ENCODE measurements around the gene TEX19. TPM values are rescaled to one million over a fixed set of nuclear protein-coding genes. Genes with fewer than 3 reads are reported as not detected.

Gene TEX19
- total RNA-seq, 2 experiments from 2014 or later = not detected

DNA sequence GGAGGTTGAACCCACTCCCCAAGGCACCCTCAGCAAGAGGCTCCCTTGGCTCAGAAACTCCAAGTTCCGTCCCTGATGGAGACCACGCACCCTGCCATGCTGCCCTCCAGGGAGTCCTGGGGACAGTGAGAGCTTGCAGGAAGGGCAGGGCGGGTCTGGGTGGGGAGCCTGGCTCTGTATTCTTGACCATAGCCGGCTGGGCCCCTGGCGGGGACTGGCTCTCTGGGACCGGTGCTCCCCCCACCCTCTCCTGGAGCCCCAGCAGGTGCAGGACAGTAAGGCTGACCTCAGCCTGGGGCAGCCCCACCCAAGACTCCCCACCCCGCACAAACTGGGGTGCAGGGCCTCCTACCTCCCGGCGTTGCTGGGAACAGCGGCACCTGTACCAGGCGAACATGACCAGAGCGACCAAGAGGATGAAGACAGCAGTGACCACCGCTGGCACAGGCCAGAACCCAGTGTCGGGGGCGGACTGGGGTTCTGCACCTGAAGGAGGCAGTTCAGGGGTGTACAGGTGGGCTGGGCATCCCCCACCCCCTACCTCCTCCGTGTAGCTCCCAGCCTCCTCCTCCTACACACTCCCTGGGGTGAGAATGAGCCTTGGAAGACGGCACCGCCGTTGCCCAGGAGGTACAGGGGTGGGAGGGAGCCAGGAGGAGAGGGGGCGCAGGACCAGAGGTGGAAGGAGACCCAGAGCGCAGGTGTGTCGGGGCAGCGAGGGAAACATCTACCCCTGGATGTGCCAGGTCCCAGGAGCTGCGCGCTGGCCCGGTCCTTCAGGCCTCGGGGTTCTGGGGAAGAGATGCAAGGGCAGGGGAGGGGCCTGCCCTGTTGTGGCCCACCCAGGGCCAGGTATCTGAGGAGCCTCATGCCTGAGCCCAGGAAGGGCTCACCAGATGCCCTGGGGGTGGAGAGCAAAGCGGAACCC, 36.3 kb upstream of the TEX19 start:
- peak overlapping the region; percentile 98 for H3K27ac Mint-ChIP-seq
- POLR2A ChIA-PET = interaction anchor here (1.3 to 4.0 kb wide), 7 partner anchors 10 to 82 kb away, joined by 3 to 22 read pairs (median 9); partner anchors contain the start of genes CSNK1D and SECTM1

DNA sequence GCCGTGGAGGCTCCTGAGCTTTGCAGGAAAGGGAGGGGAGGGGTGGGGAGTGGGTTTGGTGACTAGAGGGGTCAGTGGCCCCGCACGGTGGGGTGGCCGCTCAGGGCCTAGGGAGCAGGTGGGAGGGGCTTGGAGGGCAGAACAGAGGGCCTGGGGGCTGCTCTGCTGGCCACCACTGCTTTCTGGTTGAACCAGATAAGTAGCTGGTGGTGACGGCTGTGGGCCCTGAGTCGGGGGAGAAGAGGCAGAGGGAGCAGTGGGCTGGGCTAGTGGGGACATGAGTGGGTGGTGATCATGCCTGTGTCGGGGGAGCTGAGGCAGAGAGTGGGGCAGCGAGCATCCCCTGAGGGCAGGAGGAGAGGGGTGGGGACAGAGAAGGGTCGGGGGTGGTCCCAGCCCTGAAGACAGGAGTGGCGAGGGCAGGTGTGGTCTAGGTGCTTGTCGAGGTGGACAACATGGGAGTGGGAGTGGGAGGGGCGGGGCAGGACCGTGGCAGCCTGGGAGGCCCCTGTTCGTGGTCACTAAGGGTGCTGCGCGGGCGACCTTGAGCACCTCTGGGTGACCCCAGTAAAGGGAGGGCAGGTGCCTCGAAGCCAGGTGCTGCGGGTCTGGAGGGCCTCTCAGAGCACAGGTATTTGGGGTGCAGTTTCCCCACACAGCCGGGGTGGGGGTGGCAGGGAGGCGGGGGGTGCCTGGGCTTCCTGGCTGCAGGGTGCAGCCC, 35.4 kb upstream of the TEX19 start:
- peaks cover 5% of the 10 kb centered on the region for H3K36me3 Mint-ChIP-seq (ENCODE audit: low read depth)
- DNase-seq = no peak
- H3K4me3 Mint-ChIP-seq = peak overlapping the region; percentile 42
- ChIA-PET POLR2A (interaction anchor here (2.3 to 4.0 kb wide), 2 partner anchors 22 to 50 kb away, joined by 9 to 16 read pairs; partner anchors contain the start of gene CSNK1D), CTCF (interaction anchor here (1.2 to 3.5 kb wide), 4 partner anchors 9 to 88 kb away, joined by 3 to 10 read pairs (median 6); partner anchors contain the start of gene SECTM1)
- H3K4me1 Mint-ChIP-seq (ENCODE audit: low read depth) = peaks cover 32% of the 10 kb centered on the region
- intact Hi-C loops (cut with micrococcal nuclease) = loop anchor here (5.0 kb wide), 1 partner anchor 81 kb away; no protein-coding TSS in a partner anchor
- TF ChIP-seq, protein P1, sequence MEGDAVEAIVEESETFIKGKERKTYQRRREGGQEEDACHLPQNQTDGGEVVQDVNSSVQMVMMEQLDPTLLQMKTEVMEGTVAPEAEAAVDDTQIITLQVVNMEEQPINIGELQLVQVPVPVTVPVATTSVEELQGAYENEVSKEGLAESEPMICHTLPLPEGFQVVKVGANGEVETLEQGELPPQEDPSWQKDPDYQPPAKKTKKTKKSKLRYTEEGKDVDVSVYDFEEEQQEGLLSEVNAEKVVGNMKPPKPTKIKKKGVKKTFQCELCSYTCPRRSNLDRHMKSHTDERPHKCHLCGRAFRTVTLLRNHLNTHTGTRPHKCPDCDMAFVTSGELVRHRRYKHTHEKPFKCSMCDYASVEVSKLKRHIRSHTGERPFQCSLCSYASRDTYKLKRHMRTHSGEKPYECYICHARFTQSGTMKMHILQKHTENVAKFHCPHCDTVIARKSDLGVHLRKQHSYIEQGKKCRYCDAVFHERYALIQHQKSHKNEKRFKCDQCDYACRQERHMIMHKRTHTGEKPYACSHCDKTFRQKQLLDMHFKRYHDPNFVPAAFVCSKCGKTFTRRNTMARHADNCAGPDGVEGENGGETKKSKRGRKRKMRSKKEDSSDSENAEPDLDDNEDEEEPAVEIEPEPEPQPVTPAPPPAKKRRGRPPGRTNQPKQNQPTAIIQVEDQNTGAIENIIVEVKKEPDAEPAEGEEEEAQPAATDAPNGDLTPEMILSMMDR (IDR thresholded peaks at IDR 0.05) = no peak
- H3K27ac Mint-ChIP-seq = no peak overlapping the region
- no peaks in the 10 kb centered on the region for H3K9me3 Mint-ChIP-seq
- no peak for ATAC-seq
- no peaks in the 10 kb centered on the region for H3K27me3 Mint-ChIP-seq

More for the DNA sequence above, 36.3 kb upstream of the TEX19 start:
- intact Hi-C loops (cut with micrococcal nuclease) = loop anchor here (5.0 kb wide), 1 partner anchor 80 kb away; no protein-coding TSS in a partner anchor
- no peak for DNase-seq
- H3K27me3 Mint-ChIP-seq = no peaks in the 10 kb centered on the region
- no peak for ATAC-seq
- CTCF ChIA-PET = interaction anchor here (1.0 to 3.5 kb wide), 6 partner anchors 10 to 87 kb away, joined by 3 to 68 read pairs (median 10); partner anchors contain the start of gene SECTM1
- no peaks in the 10 kb centered on the region for H3K9me3 Mint-ChIP-seq
- peaks cover 5% of the 10 kb centered on the region for H3K36me3 Mint-ChIP-seq (ENCODE audit: low read depth)
- TF ChIP-seq, protein P1 (IDR thresholded peaks at IDR 0.05) = no peak
- H3K4me3 Mint-ChIP-seq = peak overlapping the region; percentile 83
- H3K4me1 Mint-ChIP-seq (ENCODE audit: low read depth) = peaks cover 32% of the 10 kb centered on the region

DNA sequence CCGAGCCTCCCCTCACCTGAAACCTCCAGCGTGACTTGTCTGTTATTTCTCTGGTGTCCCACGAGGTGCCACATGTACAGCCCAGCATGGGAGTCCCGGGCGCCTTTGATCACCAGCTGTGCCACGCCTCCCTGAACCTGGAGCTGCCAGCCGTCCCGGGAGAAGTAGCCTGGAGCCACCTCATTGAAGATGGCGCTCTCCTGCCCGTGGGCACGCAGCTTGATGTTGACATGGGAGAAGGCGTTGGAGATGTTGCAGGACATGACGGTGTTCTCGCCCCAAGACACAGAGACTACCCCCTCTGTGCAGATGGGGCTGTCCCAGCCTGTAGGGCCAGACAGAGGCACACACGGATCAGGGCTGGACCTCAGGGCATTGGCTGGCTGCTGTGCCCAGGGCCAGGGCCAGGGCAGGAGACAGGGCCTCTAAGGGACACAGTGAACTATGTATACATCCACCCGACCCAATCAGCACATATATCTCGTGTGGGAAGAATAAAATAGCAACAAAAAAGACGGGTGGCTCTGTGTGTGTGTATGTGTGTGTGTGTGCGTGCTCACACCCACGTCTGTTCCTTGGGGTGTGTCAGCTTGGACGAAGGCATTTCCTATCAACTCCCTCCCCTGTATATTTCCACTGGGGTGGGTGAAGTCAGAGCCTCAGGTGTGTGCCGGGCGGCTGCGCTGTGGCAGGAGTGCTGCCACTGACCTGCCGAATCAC, 34.3 kb upstream of the TEX19 start:
- POLR2A ChIA-PET = interaction anchor here (1.2 to 1.4 kb wide), 2 partner anchors 27 to 32 kb away, joined by 4 read pairs; no protein-coding TSS in a partner anchor
- intact Hi-C loops (cut with micrococcal nuclease) = loop anchor here (5.0 kb wide), 1 partner anchor 82 kb away; no protein-coding TSS in a partner anchor
- Mint-ChIP-seq H3K9me3 (no peaks in the 10 kb centered on the region), H3K27ac (no peak overlapping the region), H3K36me3 (ENCODE audit: low read depth) (peaks cover 5% of the 10 kb centered on the region), H3K27me3 (no peaks in the 10 kb centered on the region), H3K4me3 (no peak overlapping the region), H3K4me1 (ENCODE audit: low read depth) (peaks cover 32% of the 10 kb centered on the region)
- TF ChIP-seq, protein P1 (IDR thresholded peaks at IDR 0.05) = no peak
- ATAC-seq (peak; percentile 21), DNase-seq (no peak)
- CTCF ChIA-PET = interaction anchor here (1.2 to 1.5 kb wide), 4 partner anchors 8 to 26 kb away, joined by 3 to 4 read pairs (median 3); no protein-coding TSS in a partner anchor

DNA sequence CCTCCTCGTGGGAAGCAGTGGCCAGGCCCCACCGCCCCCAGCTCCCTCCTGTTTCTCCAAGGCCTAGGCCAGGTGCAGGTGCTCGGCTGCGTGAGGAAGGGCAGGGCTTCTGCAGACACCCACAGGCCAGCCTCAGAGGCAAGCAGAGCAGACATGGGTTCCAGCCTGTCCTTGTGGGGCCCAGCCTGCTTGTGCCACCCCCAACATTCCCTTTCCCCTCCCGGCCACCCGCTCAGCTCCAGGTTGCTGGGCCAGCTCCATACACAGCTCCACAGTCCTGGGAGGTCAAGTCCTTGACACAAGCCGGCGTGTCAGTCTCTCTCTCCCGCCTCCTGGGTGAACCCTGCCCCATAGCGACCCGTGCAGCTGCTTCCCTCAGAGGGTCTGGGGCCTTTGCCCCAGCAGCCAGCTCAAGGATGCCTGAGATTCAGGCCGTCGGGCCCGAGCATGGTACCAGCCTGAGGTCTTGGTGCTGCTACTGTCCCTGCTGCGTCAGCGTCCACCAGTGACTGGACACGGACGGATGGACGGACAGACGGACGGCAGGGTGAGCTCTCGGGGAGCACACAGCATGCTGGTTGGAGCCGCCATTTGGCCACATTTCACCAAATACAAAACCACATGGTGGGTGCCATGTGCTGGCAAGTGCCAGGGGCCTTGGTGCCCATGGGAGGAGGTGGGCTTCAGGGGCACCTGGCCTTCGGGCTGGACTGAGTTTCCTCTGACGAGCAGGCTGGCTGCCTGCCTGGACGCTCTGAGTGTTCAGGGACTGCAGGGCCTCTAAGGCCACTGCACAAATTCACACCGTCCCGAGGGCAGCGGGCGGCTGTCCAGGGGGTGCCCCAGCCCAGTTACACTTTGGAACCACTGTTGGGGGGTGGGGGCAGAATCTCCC, 33.5 kb upstream of the TEX19 start:
- CTCF ChIA-PET = interaction anchor here (1.2 to 1.3 kb wide), 2 partner anchors 26 kb away, joined by 3 to 4 read pairs; no protein-coding TSS in a partner anchor
- H3K4me3 Mint-ChIP-seq = no peak overlapping the region

More for the DNA sequence above, 33.5 kb upstream of the TEX19 start:
- DNase-seq = no peak
- ATAC-seq = no peak
- TF ChIP-seq, protein P1 (IDR thresholded peaks at IDR 0.05) = no peak
- Mint-ChIP-seq H3K27ac (no peak overlapping the region), H3K27me3 (no peaks in the 10 kb centered on the region), H3K9me3 (no peaks in the 10 kb centered on the region), H3K36me3 (ENCODE audit: low read depth) (peaks cover 5% of the 10 kb centered on the region), H3K4me1 (ENCODE audit: low read depth) (peaks cover 32% of the 10 kb centered on the region)
- intact Hi-C loops (cut with micrococcal nuclease) = no loop called here
- POLR2A ChIA-PET = interaction anchor here (1.0 to 1.8 kb wide), 4 partner anchors 8 to 33 kb away, joined by 3 to 9 read pairs (median 4); partner anchors contain the start of gene CD7

Measured in activated CD8-positive, alpha-beta T cell treated with anti-CD3 and anti-CD28 coated beads for 36 hours (primary cell).